ENCODE results near the gene PRKG1. TPM values are rescaled to one million over a fixed set of nuclear protein-coding genes. Genes with fewer than 3 reads are reported as not detected.

Gene PRKG1
- total RNA-seq, 4 donors from 2014 or later: 17.1 to 36.4 (median 25.8) TPM

- DNase-seq (ENCODE audit: low spot score) (no peak), ATAC-seq (ENCODE audit: low FRiP score) (no peak)
- TF ChIP-seq, protein P1, sequence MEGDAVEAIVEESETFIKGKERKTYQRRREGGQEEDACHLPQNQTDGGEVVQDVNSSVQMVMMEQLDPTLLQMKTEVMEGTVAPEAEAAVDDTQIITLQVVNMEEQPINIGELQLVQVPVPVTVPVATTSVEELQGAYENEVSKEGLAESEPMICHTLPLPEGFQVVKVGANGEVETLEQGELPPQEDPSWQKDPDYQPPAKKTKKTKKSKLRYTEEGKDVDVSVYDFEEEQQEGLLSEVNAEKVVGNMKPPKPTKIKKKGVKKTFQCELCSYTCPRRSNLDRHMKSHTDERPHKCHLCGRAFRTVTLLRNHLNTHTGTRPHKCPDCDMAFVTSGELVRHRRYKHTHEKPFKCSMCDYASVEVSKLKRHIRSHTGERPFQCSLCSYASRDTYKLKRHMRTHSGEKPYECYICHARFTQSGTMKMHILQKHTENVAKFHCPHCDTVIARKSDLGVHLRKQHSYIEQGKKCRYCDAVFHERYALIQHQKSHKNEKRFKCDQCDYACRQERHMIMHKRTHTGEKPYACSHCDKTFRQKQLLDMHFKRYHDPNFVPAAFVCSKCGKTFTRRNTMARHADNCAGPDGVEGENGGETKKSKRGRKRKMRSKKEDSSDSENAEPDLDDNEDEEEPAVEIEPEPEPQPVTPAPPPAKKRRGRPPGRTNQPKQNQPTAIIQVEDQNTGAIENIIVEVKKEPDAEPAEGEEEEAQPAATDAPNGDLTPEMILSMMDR (IDR thresholded peaks at IDR 0.05): no peak
Observed at GRCh38 chr10:51950996-51951555, 876.8 kb downstream of the PRKG1 start.

DNA sequence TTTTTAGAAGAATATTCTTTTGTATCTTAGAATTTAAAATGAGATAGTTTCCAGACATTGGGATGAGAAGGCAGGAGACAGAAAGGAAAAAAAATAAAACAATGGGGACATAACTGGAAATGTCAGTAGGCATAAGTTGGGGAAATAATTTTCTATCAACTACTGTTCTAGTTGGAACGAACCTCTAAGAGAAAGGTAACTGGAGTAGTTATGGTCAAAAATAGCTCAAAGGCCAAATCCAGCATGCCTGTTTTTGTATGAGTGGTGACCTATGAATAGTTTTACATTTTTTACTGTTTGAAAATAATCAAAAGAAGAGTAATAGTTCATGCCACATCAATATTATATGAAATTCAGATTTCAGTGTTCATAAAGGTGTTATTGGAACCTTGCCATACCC is 877.3 kb downstream of the PRKG1 start:
- ATAC-seq (ENCODE audit: low FRiP score) (no peak), DNase-seq (ENCODE audit: low spot score) (no peak)
- TF ChIP-seq, protein P1 (IDR thresholded peaks at IDR 0.05): no peak

GRCh38 chr10:51952056-51952455 is 877.8 kb downstream of the PRKG1 start:
- TF ChIP-seq, protein P1 (IDR thresholded peaks at IDR 0.05): no peak
- DNase-seq (ENCODE audit: low spot score) (no peak), ATAC-seq (ENCODE audit: low FRiP score) (no peak)

- no peak for ATAC-seq (ENCODE audit: low FRiP score)
- no peak for DNase-seq (ENCODE audit: low spot score)
- TF ChIP-seq, protein P1 (IDR thresholded peaks at IDR 0.05): no peak
Observed at GRCh38 chr10:51955696-51956095, 881.4 kb downstream of the PRKG1 start.

DNA sequence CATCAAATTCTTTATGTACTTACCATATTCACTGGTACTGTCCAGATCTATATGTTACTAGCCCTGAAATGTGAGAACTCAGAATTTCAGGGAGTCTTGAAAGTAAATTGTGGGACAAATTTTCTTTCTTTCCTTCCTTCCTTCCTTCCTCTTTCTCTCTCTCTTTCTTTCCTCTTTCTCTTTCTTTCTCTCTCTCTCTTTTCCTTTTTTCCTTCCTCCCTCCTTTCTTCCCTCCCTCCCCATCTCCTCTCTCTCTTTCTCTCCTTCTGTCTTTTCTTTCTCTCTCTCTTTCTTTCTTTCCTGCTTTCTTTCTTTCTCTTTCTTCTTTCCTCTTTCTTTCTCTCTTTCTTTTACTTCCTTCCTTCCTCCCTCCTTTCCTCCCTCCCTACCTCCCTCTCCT is 882.5 kb downstream of the PRKG1 start:
- ATAC-seq (ENCODE audit: low FRiP score) (no peak), DNase-seq (ENCODE audit: low spot score) (no peak)
- TF ChIP-seq, protein P1 (IDR thresholded peaks at IDR 0.05): no peak

DNA sequence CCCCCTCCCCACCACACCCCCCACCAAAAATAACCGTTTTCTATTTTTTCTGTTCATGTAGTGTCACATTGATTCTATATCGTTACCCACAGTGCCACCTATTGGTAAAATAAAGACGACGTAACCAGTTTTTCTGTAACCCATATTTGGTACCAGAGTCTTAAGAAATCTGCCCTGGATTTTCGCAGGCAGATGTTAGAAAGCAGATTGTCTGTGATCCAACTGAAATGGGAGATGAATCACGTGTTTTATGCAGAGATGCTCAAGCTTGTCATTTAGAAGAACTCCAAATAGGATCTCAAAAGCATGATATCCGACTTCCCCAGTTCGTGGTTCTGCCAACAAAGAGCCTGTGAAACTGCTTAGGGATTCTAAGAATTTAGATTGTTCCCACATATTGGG is 886.2 kb downstream of the PRKG1 start:
- TF ChIP-seq, protein P1 (IDR thresholded peaks at IDR 0.05): no peak
- DNase-seq (ENCODE audit: low spot score): no peak
- no peak for ATAC-seq (ENCODE audit: low FRiP score)

- ATAC-seq (ENCODE audit: low FRiP score): no peak
Observed at GRCh38 chr10:51961401-51961800, 887.1 kb downstream of the PRKG1 start.

More at GRCh38 chr10:51961401-51961800, 887.1 kb downstream of the PRKG1 start:
- no peak for DNase-seq (ENCODE audit: low spot score)
- TF ChIP-seq, protein P1 (IDR thresholded peaks at IDR 0.05): no peak

Measured in omental fat pad (tissue), 4 donors.